ENCODE results near the gene CRELD2. TPM values are rescaled to one million over a fixed set of nuclear protein-coding genes. Genes with fewer than 3 reads are reported as not detected.

CRELD2 gene
- total and polyA plus RNA-seq, 2 experiments from 2014 or later: 35.7 to 47.7 TPM

- H3K27me3 Mint-ChIP-seq (ENCODE audit: insufficient read depth, low read depth, poor library complexity): peaks cover 5% of the 10 kb centered on the region
- H3K4me3 Mint-ChIP-seq: no peak overlapping the region
Observed at GRCh38 chr22:49951678-49951985, 33.2 kb downstream of the CRELD2 start.

More at GRCh38 chr22:49951678-49951985, 33.2 kb downstream of the CRELD2 start:
- Mint-ChIP-seq H3K36me3 (ENCODE audit: low read depth) (no peaks in the 10 kb centered on the region), H3K27ac (no peak overlapping the region), H3K4me1 (peaks cover 10% of the 10 kb centered on the region; the same call in 2 of the 3 replicates), H3K9me3 (no peaks in the 10 kb centered on the region)
- H4K20me1 ChIP-seq (replicated peaks; ENCODE audit: insufficient read depth): no peaks in the 10 kb centered on the region
- H2AFZ ChIP-seq: no peak overlapping the region
- peaks cover 7% of the 10 kb centered on the region; the same call in 1 of the 2 replicates for H3K4me1 ChIP-seq (ENCODE audit: insufficient read depth)
- H3K79me2 ChIP-seq (replicated peaks; ENCODE audit: insufficient read depth): no peaks in the 10 kb centered on the region
- no peaks in the 10 kb centered on the region for H3K27me3 ChIP-seq (ENCODE audit: insufficient read depth)
- H3K36me3 ChIP-seq (ENCODE audit: insufficient read depth): no peaks in the 10 kb centered on the region
- no peak for ATAC-seq
- no peak overlapping the region for H3K4me2 ChIP-seq
- H3K9me2 ChIP-seq (ENCODE audit: insufficient read depth): no peaks in the 10 kb centered on the region
- no peak overlapping the region for H3K4me3 ChIP-seq
- TF ChIP-seq STAT1 (IDR thresholded peaks at IDR 0.05; ENCODE audit: unreplicated experiment) (no peak), EZH2 (IDR thresholded peaks at IDR 0.05; ENCODE audit: low read depth, unreplicated experiment) (no peak), ZNF114 (CRISPR knock-in tag; IDR thresholded peaks at IDR 0.05) (no peak), ETS1 (IDR thresholded peaks at IDR 0.05) (no peak), REST (IDR thresholded peaks at IDR 0.05; ENCODE audit: unreplicated experiment) (no peak), NANOG (IDR thresholded peaks at IDR 0.05; ENCODE audit: borderline replicate concordance) (no peak), EZH2phosphoT487 (IDR thresholded peaks at IDR 0.05; ENCODE audit: unreplicated experiment) (no peak), JUNB (IDR thresholded peaks at IDR 0.05; ENCODE audit: unreplicated experiment) (no peak), ZNF462 (CRISPR knock-in tag; IDR thresholded peaks at IDR 0.05) (no peak)
- DNase-seq (ENCODE audit: low spot score): no peak
- no peaks in the 10 kb centered on the region for H3F3A ChIP-seq (replicated peaks; ENCODE audit: low read depth)
- no peak overlapping the region for H3K27ac ChIP-seq (ENCODE audit: low read depth)

All from GM23338 (cell line).